Common myeloid progenitor, CD34-positive (primary cell): ENCODE data around the gene JPT2.
"Not testable (repeated sequence)": the region's sequence is repeated elsewhere in the genome, so short reads cannot be mapped to it uniquely, and the experiment has no call there.

Experiments
- CTCF ChIA-PET: fragments of 350-600 bp; sonication (Branson Sonifier 250); formaldehyde crosslinking; loops from one replicate; lab custom pipeline; 2021; ENCODE audit warnings: antibody characterized with exemption; lab: Charles Lee
- POLR2A ChIA-PET: fragments of 350-600 bp; sonication (Branson Sonifier 250); formaldehyde crosslinking; loops from one replicate; lab custom pipeline; 2021; ENCODE audit warnings: antibody characterized with exemption; lab: Charles Lee
- DNase-seq, 3 donors: peaks; one replicate each; pipeline versions ENCODE4 v3.0.0 to v3.0.0-alpha.2; 2013
- H3K27ac ChIP-seq, 2 experiments: 1 replicate in 1 of 2; 2 replicates in 1 of 2; pipeline ENCODE4 v1.7.0; 2013; ENCODE audit warnings: inconsistent platforms in 2 of 2, low read length in 2 of 2, mild to moderate bottlenecking in 2 of 2, low read depth in 1 of 2, moderate library complexity in 1 of 2; ENCODE audit not compliant: severe bottlenecking in 2 of 2, insufficient read depth in 1 of 2, poor library complexity in 1 of 2
- H3K27me3 ChIP-seq, 5 experiments: replicated peaks in 2 of 5; 1 replicate in 3 of 5; 2 replicates in 2 of 5; pipeline versions ENCODE4 v1.6.1 to v1.7.0; 2013; ENCODE audit warnings: low read length in 4 of 5, mild to moderate bottlenecking in 2 of 5, moderate library complexity in 2 of 5, inconsistent platforms in 1 of 5; ENCODE audit not compliant: insufficient read depth in 5 of 5, control insufficient read depth in 4 of 5
- H3K36me3 ChIP-seq, 4 experiments: 1 replicate in 2 of 4; 2 replicates in 2 of 4; pipeline versions ENCODE4 v1.6.1 to v1.7.0; 2013; ENCODE audit warnings: low read length in 3 of 4, control low read depth in 1 of 4, mild to moderate bottlenecking in 1 of 4; ENCODE audit not compliant: control insufficient read depth in 4 of 4, insufficient read depth in 4 of 4
- H3K4me1 ChIP-seq, 4 experiments: 1 replicate in 3 of 4; 2 replicates in 1 of 4; pipeline versions ENCODE4 v1.6.1 to v1.7.1; 2013; ENCODE audit warnings: low read length in 3 of 4, mild to moderate bottlenecking in 3 of 4, control low read depth in 1 of 4, inconsistent platforms in 1 of 4, moderate library complexity in 1 of 4; ENCODE audit not compliant: control insufficient read depth in 4 of 4, insufficient read depth in 4 of 4; ENCODE audit errors: control extremely low read depth in 1 of 4
- H3K4me3 ChIP-seq, 7 experiments: 1 replicate in 4 of 7; 2 replicates in 3 of 7; pipeline versions ENCODE4 v1.5.1 to v1.7.0; 2013; ENCODE audit warnings: mild to moderate bottlenecking in 7 of 7, low read length in 6 of 7, moderate library complexity in 6 of 7, inconsistent platforms in 2 of 7, low read depth in 2 of 7, control low read depth in 1 of 7; ENCODE audit not compliant: insufficient read depth in 4 of 7, control insufficient read depth in 1 of 7; ENCODE audit errors: extremely low read depth in 1 of 7
- H3K9me3 ChIP-seq, 5 experiments: 1 replicate in 4 of 5; 2 replicates in 1 of 5; pipeline versions ENCODE4 v1.6.1 to v1.7.1; 2013; ENCODE audit warnings: low read length in 4 of 5, mild to moderate bottlenecking in 2 of 5, inconsistent platforms in 1 of 5, low read depth in 1 of 5, moderate library complexity in 1 of 5; ENCODE audit not compliant: control insufficient read depth in 4 of 5, insufficient read depth in 2 of 5; ENCODE audit errors: control extremely low read depth in 1 of 5
- WGBS: methylation state at CpG from one replicate; pipeline ENCODE4 v1.1.5; 2013; ENCODE audit not compliant: insufficient coverage; 5-methylcytosine and 5-hydroxymethylcytosine counted together

Gene JPT2

GRCh38 chr16:1691956-1692355, 13.9 kb downstream of the JPT2 start:
- Histone ChIP-seq H3K27ac (no peak overlapping the region), H3K9me3 (no peaks in the 10 kb centered on the region), H3K4me3 (no peak overlapping the region), H3K4me1 (no peaks in the 10 kb centered on the region), H3K36me3 (peaks cover 19 to 89% (median 70%) of the 10 kb centered on the region in 4 experiments), H3K27me3 (no peaks in the 10 kb centered on the region)
- ChIA-PET CTCF (interaction anchor here (1.2 to 1.8 kb wide), 3 partner anchors 14 to 32 kb away, joined by 3 to 7 read pairs (median 6); partner anchors contain the start of gene MAPK8IP3), POLR2A (no interaction called here)
- WGBS, result 95% methylated on average over 21 of the region's 21 CpGs
- DNase-seq, result no peak

GRCh38 chr16:1696863-1697262, 18.8 kb downstream of the JPT2 start:
- WGBS, result 100% methylated on average over 4 of the region's 5 CpGs
- DNase-seq, result no peak
- Histone ChIP-seq H3K9me3 (no peaks in the 10 kb centered on the region), H3K27ac (no peak overlapping the region), H3K36me3 (peaks cover 15 to 87% (median 66%) of the 10 kb centered on the region in 4 experiments), H3K4me3 (no peak overlapping the region), H3K27me3 (no peaks in the 10 kb centered on the region), H3K4me1 (no peaks in the 10 kb centered on the region)
- POLR2A ChIA-PET, result no interaction called here
- CTCF ChIA-PET, result no interaction called here

- Histone ChIP-seq H3K27ac (peak overlapping the region in 1 of 2 experiments; percentile 15), H3K9me3 (no peaks in the 10 kb centered on the region), H3K4me3 (no peak overlapping the region), H3K27me3 (no peaks in the 10 kb centered on the region), H3K4me1 (no peaks in the 10 kb centered on the region), H3K36me3 (peaks cover 11 to 80% (median 55%) of the 10 kb centered on the region in 4 experiments)
- WGBS, result 97% methylated on average over 10 of the region's 10 CpGs
- no peak for DNase-seq
- POLR2A ChIA-PET, result no interaction called here
- CTCF ChIA-PET, result no interaction called here
Observed at GRCh38 chr16:1698680-1699079, 20.6 kb downstream of the JPT2 start.

- peaks cover 0 to 7% (median 6%) of the 10 kb centered on the region in 4 experiments for H3K4me1 ChIP-seq
- POLR2A ChIA-PET, result interaction anchor here (0.6 kb wide), 1 partner anchor 226 kb away, joined by 3 read pairs; no protein-coding TSS in a partner anchor
- WGBS, result 89% methylated on average over 1 of the region's 3 CpGs
- H3K27ac ChIP-seq, result no peak overlapping the region
- no peaks in the 10 kb centered on the region for H3K9me3 ChIP-seq
- no peaks in the 10 kb centered on the region for H3K27me3 ChIP-seq
- DNase-seq, result no peak
- CTCF ChIA-PET, result interaction anchor here (0.8 to 1.4 kb wide), 2 partner anchors 23 to 53 kb away, joined by 3 read pairs; partner anchors contain the start of gene JPT2
- no peak overlapping the region for H3K4me3 ChIP-seq
- H3K36me3 ChIP-seq, result peaks cover 8 to 67% (median 47%) of the 10 kb centered on the region in 4 experiments
Observed at GRCh38 chr16:1700246-1700645, 22.2 kb downstream of the JPT2 start.

- POLR2A ChIA-PET, result interaction anchor here (0.6 to 0.8 kb wide), 3 partner anchors 42 to 91 kb away, joined by 3 read pairs; no protein-coding TSS in a partner anchor
- DNase-seq, result no peak
- Histone ChIP-seq H3K4me3 (no peak overlapping the region), H3K36me3 (peaks cover 8 to 65% (median 40%) of the 10 kb centered on the region in 4 experiments), H3K27me3 (no peaks in the 10 kb centered on the region), H3K9me3 (no peaks in the 10 kb centered on the region), H3K4me1 (peaks cover 0 to 7% (median 6%) of the 10 kb centered on the region in 4 experiments), H3K27ac (no peak overlapping the region)
- WGBS, result 100% methylated on average over 3 of the region's 6 CpGs
- CTCF ChIA-PET, result interaction anchor here (0.6 to 1.2 kb wide), 5 partner anchors 11 to 76 kb away, joined by 3 to 7 read pairs (median 4); no protein-coding TSS in a partner anchor
Observed at GRCh38 chr16:1701216-1701878, 23.3 kb downstream of the JPT2 start.

- not testable (repeated sequence) for H3K27me3 ChIP-seq, DNase-seq
- WGBS, result 0% methylated on average over 7 of the region's 16 CpGs
Observed at GRCh38 chr16:1705324-1705687, 27.2 kb downstream of the JPT2 start.

More at GRCh38 chr16:1705324-1705687, 27.2 kb downstream of the JPT2 start:
- Histone ChIP-seq H3K4me3 (peak overlapping the region; percentile 60 to 98 (median 91)), H3K36me3 (peaks cover 0 to 39% (median 19%) of the 10 kb centered on the region in 4 experiments), H3K27ac (peak overlapping the region; percentile 46 to 87), H3K4me1 (peaks cover 0 to 32% (median 24%) of the 10 kb centered on the region in 4 experiments)
- POLR2A ChIA-PET, result interaction anchor here (0.6 to 1.3 kb wide), 3 partner anchors 40 to 276 kb away, joined by 3 read pairs; partner anchors contain the start of gene RPS2
- H3K9me3 ChIP-seq, result not testable (repeated sequence)
- CTCF ChIA-PET, result interaction anchor here (0.6 to 1.7 kb wide), 14 partner anchors 7 to 446 kb away, joined by 3 to 11 read pairs (median 4); partner anchors contain the start of genes JPT2 and UQCC4
